Fibroblast of upper back skin (primary cell): Measurements from ENCODE around the gene SLC8A1.

Source experiments
- DNase-seq: peaks from one replicate; pipeline ENCODE4 v3.0.0-alpha.2; 2013

The SLC8A1 gene

DNA sequence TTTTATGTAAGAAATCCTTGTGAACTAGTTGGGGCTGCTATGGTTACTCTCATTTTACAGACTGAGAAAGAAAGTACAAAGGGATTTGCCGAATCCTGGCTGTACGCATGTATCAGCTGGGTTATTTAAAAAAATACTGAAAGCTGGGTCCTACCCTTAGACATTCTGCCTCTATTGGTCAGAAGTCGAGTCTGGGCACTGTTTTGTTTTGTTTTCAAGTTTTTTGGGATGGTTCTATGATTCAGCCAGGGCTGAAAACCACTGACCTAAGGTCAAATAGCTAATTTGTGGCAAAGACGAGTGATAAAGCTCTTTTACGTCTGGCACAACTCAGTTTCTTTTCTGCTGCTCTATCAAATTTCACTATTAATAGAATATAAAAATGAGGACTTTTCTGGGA, 5.9 kb upstream of the SLC8A1 start:
- no peak for DNase-seq

DNA sequence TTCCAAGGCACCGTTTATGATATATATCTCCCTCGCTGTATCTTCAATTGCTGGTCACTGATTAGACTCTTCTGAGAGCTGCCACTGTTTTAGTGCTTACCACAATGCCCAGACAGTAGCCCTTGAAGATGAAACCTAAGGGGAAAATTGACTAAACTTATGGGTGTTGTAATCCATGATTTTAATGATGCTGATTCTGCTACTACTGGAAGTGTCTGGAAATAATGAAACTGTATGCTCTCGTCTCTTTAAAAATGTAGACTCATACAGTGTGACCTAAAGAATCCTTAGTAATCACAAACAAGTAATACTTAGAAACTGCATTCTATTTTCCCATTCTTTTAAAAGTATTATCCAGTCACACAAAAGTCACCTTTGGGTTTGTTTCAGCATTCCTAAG, 5.5 kb upstream of the SLC8A1 start:
- DNase-seq = no peak

- DNase-seq = no peak
These were observed 5.0 kb upstream of the SLC8A1 start for GRCh38 chr2:40456926-40457325.

DNA sequence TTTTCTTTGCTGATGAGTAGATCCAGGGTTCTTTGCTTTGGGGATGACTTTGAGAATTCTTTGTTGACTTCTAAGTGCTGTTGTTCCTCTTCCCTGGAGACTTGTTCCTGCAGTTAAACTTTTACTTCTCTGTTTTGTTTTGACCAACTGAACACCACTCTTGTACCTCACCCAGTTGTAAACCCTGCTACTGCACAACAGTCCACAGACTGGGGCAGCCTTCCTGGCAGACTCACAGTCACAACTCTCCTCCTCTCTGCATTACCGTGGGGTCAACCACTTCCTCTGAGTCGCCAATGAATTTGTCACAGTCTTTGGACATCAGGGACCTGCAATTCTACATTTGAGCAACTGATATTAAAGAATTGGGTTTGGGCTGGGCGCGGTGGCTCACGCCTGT, 3.8 kb upstream of the SLC8A1 start:
- no peak for DNase-seq

DNA sequence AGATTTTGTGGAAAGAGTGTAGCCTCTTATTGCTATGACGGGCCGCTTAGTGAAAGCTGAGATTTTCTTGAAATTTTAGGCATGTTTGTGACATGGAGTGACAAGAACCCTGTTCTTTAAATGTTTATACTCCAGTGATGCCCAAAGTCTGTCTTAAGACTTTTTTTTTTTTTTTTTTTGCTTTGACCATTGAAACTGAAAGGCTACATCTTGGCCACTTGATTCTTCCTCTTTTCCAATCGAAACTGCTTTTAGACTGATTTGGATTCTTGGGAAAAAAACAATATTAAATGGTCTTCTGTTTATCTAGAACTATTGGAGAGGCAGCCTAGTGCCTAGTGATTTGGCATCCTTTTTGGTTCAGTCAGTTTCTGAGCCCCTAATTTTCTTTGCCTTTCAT, 2.4 kb upstream of the SLC8A1 start:
- no peak for DNase-seq

GRCh38 chr2:40452786-40453185, 896 bp upstream of the SLC8A1 start:
- DNase-seq = no peak

DNA sequence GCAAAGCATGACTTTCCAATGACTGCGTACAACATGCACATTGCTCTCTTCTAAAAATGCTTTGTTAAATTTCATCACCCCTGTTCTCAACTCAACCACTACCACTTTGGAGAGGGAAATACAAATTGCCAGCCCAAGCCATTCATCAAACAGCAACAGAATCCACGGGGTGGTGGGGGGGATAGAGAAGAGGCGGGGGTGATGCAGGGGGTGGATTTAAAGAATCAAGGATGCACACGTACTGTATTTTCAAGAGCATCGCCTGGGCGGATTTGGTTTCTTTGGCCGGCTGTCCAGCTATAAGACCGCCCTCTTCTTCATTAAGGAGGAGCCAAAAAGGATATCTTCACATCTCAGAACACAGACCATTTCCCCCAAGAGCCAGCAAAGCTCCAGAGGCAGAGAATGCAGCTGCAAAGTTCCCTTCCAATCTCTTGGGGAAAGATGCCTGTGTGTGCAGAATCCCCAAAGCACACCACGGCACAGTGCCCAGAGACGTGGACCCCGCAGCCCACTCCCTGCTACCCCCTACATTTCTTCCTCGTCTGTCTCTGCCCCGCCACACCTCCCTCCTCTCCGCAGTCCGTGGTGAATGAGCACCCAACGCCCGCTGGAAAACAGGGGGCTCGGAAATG, 977 bp downstream of the SLC8A1 start:
- DNase-seq = peak; percentile 89

DNA sequence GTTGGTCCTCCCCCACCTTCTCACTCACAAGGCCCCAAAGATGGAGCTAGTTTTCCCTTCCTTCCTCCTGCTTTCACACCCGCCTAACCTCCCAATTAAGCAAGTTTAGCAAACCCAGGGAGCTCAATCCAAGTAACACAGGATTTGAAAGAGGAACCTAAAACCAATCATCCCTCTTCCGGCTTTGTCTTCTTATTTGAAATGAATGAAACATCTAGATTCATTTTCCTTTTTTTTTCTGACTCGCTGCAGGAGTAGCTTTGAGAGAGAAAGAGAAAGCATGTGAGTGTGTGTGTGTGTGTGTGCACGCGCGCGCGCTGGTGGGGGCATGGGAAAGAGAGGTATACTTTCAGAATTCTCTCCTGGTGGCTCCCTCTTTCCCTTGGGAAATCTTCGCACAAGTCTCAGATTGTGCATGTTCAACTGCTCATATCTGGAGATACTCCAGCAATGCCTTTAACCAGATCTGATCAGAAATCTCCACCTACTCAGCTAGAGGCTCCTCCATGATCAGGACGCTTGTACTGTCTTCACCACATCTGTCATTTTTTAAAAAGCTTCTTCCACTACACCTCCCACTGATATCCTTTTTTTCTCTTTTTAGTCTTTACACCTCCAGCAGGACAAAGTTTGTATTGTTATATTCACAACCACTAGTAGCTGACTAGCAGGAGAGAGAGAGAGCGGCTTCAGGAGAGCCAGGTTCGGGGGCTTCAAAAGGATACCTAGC, 1.7 kb downstream of the SLC8A1 start:
- peak; percentile 59 for DNase-seq

DNA sequence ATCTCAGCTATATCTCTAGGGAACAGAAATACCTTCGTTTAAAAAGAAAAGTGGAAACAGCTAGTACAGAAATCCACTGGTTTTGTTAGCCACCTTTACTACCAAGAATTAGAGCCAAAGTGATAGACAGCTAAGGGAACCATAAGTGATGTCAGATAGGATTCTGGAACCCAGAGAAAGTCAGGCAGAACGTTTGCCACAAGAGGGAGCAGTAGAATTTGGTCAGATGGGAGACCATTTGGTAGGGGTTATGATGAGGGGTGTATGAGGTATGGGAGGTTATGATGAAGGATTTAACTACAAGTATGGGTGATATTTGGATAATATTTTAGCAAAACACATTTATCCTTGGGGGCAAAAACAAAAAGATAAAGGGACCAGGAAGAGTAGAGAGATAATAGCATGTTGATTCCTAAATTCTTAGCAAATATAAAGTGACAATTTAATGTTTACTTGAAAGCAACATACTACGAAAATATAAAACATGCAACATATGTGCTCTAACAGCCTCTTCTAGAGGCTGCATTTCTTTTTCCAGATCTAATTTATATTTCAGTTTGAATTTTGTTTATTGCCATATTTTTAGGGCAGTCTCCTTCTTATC, 3.3 kb downstream of the SLC8A1 start:
- peak; percentile 49 for DNase-seq

DNA sequence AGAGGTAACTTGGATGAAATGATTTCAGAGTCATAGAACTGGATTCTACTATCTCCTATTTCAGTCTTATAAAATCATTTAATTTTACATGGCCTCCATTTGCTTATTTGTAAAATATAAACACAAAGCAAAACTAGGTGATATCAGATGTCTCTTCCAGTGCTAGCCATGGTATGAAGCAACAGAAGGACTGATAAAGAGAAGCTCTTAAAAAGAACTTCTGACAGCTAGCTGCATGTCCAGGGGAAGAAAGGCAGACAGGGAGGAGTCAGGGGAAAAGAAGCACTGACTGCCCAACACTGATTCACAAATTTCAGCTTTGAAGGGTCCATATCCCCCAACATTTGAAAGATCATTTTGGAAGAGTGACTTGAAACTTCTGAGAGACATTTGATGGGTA, 6.4 kb downstream of the SLC8A1 start:
- no peak for DNase-seq

DNA sequence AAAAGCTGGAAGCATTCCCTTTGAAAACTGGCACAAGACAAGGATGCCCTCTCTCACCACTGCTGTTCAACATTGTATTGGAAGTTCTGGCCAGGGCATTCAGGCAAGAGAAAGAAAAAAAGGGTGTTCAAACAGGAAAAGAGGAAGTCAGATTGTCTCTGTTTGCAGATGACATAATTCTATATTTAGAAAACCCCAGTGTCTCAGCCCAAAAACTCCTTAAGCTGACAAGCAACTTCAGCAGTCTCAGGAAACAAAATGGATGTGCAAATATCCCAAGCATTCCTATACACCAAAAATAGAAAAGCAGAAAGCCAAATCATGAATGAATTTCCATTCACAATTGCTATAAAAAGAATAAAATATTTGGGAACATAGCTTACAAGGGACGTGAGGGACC, 11.1 kb downstream of the SLC8A1 start:
- no peak for DNase-seq

DNA sequence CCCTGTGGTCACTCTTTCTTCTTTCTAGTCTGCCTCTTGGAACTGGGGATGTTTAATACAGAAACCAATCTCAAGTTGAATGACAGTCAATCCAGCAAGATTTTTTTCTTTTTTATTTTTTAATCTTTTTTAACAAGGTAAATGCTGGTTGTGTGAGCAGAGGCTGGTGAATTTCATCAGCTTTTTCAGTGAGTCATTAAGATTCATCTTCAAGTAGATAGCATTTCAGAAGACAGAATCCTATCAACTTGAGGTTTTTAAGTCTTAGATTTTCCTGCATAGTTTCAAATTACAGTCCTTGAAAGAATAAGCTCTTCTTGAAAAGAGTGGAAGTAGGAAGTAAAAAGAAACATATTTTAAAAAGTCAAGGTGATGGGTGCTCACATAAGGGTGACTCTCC, 12.4 kb downstream of the SLC8A1 start:
- DNase-seq = peak; percentile 70

DNA sequence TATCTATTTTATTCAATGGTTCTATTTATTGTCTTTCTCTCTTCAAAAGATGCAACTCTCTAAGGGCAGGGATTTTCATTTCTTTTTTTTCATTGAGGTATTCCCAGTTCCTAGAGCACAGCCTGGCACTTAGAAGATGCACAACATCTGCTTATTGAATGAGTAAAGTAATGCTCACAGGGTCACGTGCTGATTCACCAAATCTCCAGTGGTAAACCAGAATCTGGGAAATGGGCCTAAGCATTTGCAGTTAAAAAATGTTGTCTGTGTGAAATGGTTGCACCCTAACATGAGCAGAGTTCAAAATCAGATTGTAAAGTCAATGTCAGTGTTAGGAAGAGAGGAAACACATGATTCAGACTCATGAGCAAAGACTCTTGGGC, 15.8 kb downstream of the SLC8A1 start:
- peak; percentile 35 for DNase-seq

- no peak for DNase-seq
These were observed 16.3 kb downstream of the SLC8A1 start for GRCh38 chr2:40435426-40436092.

- peak; percentile 98 for DNase-seq
These were observed 17.1 kb downstream of the SLC8A1 start for GRCh38 chr2:40434731-40435271.

DNA sequence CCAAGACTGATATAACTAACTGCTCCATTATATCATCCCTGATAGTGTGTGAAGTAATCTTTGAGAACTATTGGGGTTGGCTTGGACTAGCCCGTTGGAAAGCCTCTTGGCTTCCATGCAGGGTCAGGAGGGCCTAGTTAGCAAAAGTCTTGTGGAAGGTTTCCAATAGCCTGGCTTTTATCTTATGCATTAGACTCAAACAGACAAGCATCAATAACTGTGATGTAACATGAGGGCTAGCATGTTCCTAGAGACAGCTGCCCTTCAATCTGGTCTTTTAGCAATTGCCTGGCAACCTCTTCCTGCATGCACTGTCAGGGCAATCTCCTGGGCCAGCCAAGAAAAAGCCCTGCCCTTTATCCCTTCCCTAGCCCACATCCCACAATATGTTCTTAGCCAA, 18.2 kb downstream of the SLC8A1 start:
- DNase-seq = peak; percentile 37

DNA sequence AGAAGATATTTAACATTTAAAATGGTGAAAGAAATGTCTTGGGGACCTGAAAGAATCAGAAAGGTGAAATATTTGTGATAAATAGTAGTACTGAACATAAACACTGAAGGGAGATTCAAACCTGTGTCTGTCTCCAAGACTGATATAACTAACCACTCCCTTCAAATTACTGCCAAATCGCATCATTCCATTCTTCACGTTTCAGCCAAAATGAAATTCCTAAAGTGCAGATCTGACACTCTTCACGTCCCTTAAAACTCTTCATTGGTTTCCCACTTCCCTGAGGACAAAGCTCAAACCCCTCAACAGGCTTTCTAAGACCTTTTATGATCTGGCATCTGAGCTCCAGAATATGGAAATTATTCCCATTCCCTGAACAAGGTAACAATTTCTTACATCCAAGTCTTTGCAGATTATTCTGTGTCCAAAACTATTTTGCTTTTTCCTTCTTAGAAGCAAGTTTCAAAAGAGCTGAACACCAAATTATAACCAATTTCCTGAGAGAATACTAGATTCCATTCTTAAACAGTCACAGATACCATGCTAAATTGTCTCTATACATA, 18.9 kb downstream of the SLC8A1 start:
- DNase-seq = peak; percentile 41

DNA sequence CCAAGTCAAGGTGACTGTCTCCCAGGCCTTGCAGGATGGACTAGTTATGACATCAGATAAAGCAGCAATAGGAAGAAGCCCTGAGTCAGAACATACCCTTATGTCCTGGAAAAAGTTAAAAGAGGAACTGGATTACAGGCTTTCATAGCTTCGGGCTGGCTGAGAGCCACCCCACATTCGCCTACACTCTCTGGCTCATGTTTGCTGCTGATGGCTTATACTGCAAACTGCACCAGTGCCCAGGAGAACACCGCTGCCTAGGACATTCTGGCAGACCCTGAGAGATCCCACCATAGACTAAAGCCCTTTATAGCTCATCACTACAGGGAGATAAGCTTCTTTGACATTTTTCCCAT, 20.3 kb downstream of the SLC8A1 start:
- DNase-seq = peak; percentile 86

GRCh38 chr2:40430776-40431599, 20.9 kb downstream of the SLC8A1 start:
- DNase-seq = no peak

- no peak for DNase-seq
These were observed 23.5 kb downstream of the SLC8A1 start for GRCh38 chr2:40428439-40428838.

GRCh38 chr2:40421631-40422297, 30.1 kb downstream of the SLC8A1 start:
- DNase-seq = no peak

DNA sequence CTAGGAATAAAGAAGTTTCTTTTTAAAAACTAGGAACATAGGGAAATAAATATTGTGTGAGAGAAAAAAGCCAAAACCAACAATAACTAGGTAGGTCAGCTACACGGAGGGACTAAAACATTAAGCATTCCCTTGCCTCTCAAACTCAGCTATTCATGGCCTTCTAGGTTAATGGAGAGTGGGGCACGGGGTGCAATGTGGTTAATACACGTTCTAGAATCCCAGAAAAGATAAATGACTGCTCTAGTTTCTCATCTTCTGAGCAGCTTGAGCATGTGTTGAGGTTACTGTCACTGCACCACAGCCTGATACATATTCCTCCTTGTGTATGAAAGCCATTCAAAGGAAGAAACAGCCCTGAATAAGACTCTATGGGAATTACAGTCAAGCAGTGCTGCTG, 31.4 kb downstream of the SLC8A1 start:
- no peak for DNase-seq
